HG03457 (cell line): ENCODE results near the gene ASB2.

Source experiments
- ATAC-seq: cut with Tn5 transposase; IDR thresholded peaks from one replicate; pipeline ENCODE4 v1.9.1; 2021; ENCODE audit warnings: moderate number of reproducible peaks; ENCODE audit not compliant: unreplicated experiment

ASB2 gene

DNA sequence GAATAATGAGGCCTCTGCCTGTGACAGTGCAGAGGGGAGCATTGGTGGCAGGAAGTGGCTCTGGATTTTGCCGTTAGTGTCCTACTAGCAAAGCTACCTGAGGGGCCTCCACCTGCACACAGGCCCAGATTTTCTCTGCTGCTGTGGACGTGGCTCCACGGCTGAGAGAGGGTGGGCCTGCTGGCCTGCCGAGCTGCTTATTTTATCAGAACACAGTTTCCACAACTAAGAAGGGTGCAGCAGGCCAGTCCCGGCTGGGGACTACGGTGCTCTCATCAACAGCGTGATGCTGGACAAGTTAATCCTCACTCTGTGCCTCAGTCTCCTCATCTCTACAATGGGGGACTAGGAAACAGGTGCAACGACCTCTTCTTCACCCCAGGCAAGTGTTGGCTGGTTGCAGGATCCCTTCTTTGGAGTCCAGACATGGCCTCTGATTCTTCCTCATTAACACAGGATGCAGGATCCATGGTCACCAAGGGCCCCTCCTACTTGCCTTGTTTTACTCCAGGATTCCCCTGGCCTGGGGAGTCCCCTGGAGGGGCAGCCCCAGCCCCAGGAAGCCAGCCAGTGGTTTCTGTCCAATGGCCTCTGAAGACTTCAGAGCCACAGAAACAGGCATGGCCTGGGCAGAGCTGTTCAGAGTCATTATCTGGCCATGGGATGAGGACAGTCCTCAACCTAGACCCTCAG, 45.9 kb downstream of the ASB2 start:
- no peak for ATAC-seq

DNA sequence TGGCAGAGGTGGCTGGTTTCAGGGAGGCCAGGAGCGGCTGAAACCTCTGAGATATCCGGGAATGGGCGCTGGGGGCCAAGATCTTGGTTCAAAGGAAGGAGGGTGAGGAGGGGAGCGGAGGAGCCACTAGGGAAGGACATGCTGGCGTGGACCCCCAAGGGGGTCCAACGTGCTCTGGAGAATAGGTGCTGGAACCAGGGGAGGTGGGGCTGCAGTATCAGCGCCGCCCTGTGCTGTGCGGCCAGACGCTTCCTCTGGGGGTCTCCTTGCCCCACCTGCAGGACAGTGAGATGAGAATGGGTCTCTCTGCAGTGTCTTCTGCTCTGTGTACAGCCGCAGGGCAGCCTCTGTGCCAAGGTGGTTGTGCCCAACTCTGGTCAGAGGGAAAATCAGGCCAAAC, 46.7 kb downstream of the ASB2 start:
- no peak for ATAC-seq

DNA sequence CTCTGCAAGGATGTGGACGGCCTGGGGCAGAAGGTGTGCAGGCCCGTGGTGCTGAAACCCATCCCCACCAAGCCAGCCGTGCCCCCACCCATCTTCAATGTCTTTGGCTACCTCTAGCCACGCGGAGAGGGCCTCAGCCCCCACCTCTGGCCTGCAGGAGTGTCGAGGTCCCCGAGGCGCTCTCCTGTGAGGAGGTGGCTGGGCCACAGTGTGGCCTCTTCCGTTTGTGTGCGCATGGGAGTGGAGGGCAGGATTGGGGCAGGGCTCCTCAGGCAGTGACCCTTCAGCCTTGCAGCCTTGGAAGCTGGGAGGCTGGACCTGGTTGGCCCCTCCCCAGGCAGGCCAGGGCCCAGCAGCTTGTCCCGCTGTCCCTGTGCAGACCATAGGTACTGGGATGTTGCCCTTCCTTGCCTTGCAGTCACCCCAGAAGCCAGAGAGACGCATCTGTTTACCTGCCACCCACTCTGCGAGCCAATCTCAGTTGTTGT, 47.3 kb downstream of the ASB2 start:
- ATAC-seq: no peak

DNA sequence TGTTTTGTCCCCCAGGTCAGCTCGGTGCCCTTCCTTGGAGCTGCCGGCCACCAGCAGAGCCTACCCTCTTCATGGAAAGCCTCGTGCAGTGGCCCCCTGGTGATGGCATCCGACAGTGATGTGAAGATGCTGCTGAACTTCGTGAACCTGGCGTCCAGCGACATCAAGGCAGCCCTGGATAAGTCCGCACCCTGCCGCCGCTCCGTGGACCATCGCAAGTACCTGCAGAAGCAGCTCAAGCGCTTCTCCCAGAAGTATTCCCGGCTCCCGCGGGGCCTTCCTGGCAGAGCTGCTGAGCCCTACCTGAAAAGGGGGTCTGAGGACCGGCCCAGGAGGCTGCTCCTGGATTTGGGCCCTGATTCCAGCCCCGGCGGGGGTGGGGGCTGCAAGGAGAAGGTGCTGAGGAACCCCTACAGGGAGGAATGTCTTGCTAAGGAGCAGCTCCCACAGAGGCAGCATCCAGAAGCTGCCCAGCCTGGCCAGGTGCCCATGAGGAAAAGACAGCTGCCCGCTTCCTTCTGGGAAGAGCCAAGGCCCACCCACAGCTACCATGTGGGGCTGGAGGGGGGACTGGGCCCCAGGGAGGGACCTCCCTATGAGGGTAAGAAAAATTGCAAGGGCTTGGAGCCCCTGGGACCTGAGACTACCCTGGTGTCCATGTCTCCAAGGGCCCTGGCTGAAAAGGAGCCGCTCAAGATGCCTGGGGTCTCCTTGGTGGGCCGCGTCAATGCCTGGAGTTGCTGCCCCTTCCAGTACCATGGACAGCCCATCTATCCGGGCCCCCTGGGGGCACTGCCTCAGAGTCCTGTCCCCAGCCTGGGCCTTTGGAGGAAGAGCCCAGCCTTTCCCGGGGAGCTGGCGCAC, 48.0 kb downstream of the ASB2 start:
- no peak for ATAC-seq

DNA sequence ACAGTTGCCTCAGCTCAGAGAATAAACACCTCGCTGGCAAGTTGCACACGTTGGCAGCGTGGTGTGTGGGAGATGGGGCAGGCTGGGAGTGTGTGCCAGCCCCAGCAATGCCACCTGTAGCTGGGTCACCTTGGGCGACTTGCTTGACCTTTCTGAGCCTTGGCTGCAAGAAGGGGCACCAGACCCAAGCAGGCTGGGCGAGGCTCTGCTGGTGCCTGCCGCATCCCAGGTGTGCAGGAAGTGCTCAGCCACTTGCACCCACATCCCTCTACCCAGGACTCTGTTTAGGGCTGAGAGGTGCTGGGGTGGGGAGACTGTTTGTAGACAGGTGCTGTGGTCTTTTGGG, 48.6 kb downstream of the ASB2 start:
- ATAC-seq: no peak

DNA sequence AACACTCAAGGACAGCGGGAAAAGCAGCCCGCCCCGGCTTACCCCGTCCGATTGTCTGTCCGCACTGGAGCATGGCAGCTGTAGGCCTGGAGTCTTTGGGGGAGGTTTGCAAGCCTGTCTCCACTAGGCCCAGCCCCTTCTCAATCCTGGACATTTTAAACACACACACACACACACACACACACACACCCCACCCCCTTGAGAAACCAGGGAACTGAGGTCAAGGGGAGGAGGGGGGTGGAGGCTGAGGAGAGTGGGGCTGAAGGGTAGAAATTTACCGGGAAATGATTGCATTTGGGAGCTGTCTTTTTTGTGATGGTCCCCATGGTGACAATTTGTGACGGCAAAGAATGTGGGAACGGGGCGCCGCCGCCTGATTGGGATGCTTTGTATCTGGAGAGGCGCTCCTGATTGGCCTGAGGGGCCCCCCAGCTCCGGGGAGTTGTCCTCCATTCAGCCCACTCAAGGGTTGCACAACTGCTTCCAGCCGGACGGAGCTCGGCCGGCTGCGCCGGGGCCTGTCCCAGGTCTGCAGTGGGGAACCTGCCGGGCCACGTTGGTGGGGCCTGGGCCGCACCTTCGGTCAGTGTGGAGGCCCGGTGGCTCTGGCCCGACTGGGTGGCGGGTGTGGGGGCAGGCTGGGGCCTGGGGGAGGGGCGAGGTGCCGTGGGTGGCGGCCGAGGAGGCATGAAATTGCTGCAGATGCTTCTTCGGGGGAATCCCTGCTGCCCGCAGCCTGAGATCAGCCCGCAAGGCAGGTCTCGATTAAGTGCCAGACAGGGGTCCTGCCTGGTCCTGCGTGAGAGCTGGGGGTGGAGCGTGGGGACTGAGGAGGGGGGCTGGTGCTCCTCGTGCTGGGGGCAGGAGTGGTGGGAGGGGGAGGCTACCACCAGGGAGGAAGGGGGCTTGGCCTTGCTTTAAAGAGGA, 49.2 kb downstream of the ASB2 start, which contains the start of gene FAM181A:
TSS of gene FAM181A (plus strand) at position 472 of the 927 bp plus-strand sequence. CDS start 942 bp downstream, outside the sequence.
- ATAC-seq: no peak

GRCh38 chr14:93926245-93926872, 50.0 kb downstream of the ASB2 start:
- ATAC-seq: no peak

- ATAC-seq: no peak
These were observed 50.9 kb downstream of the ASB2 start for GRCh38 chr14:93925374-93925895.

DNA sequence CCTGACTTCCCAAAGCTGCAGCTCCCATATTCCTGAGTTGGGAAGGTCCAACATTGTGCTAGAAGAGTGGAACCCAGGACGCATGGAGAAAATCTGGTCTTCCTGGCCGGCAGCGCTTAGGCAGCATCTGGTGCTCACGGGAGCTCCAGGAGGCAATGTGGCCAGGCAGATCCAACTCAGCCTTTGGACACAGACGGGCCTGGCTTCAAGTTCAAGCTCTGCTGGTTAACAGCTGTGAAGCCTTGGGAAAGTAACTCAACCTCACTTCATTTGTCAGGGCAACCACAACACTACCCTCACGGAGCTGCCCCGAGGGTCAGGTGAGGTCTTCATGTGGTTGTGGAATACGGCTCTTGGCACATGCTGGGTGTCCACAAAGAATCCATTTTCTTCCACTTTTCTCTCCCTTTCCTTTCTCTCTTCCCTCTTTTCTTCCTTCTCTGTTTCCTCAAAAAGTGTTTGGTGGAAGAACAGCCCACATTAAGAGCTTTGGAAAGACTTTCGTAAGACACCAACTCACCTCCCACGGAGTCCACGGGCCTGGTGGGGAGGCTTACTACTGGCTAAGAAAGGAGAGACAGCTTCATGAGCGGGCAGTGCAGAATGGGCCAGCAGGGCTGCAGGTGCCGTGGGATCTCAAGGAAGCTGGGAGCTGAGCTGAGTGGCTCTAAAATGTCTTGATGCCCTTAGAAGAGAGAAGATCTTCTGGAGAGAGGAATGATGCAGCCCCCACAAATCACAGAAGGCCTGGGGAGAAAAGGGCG, 51.6 kb downstream of the ASB2 start:
- no peak for ATAC-seq

GRCh38 chr14:93923626-93924025, 52.7 kb downstream of the ASB2 start:
- ATAC-seq: no peak

- ATAC-seq: no peak
These were observed 55.2 kb downstream of the ASB2 start for GRCh38 chr14:93921001-93921806.

- no peak for ATAC-seq
These were observed 59.2 kb downstream of the ASB2 start for GRCh38 chr14:93917141-93917540.

GRCh38 chr14:93916498-93916897, 59.9 kb downstream of the ASB2 start:
- ATAC-seq: no peak

DNA sequence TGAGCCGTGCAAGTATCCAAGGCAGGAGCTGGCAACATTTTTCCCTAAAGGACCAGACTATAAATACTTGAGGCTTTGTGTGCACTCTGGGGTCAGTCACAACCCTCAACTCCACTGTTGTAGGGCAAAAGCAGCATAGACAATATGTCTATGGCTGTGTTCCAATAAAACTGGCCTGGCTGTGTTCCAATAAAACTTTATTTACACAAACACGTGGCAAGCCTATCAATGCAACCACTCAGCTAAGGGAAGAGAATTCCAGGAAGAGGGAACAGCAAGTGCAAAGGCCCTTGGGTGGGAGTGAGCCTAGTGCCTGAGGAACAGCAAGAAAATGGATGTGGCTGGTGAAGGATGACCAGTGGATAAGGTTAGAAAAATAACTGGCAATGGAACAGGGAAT, 60.6 kb downstream of the ASB2 start:
- ATAC-seq: no peak

DNA sequence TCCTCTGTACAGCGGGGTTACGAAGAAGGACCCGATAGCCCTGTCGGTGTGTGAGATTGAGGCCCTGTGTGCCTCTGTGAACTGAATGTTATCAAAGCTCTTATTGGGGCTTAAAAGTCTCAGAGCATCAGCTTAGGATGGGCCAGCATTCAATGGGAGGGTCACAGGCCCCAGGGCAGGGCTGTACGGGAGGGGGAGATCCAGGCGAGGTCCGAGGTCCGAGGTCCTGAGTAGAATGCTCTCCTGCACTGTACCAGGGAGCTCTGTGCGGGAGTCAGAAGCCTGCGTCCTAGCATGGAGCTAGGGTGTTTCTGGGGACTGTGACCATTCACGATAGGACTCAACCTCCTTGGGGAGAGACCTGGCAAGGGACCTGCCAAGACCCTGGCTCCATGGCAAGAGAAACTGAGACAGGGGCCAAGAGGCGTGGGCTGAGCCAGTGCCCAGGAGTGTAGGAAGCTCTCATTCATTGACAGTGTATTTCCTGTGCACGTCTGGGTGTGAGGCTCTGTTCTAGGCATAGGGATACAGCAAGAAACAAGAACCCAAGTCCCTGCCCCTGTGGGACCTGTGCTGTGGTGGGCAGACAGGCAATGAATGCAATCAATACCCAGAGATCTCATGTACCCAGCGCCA, 61.2 kb downstream of the ASB2 start:
- no peak for ATAC-seq

DNA sequence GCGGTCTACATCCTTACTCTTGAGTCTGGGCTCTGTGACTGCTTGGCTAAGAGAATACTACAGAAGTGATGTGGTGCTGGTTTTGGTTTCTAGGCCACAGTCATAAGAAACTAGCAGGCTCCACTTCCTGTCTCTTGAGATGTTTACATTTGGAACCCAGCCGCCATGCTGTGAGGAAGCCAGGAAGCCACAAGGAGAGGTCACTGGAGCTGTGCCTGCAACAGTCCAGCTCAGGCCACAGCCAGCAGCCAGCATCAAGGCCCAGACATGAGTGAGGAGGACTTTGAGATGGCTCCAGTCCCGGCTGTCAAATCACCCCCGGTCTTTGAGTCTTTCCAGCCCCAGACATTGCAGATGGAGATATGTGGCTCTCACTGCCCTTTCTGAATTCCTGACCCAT, 62.1 kb downstream of the ASB2 start:
- no peak for ATAC-seq

GRCh38 chr14:93912782-93913181, 63.6 kb downstream of the ASB2 start:
- ATAC-seq: no peak

DNA sequence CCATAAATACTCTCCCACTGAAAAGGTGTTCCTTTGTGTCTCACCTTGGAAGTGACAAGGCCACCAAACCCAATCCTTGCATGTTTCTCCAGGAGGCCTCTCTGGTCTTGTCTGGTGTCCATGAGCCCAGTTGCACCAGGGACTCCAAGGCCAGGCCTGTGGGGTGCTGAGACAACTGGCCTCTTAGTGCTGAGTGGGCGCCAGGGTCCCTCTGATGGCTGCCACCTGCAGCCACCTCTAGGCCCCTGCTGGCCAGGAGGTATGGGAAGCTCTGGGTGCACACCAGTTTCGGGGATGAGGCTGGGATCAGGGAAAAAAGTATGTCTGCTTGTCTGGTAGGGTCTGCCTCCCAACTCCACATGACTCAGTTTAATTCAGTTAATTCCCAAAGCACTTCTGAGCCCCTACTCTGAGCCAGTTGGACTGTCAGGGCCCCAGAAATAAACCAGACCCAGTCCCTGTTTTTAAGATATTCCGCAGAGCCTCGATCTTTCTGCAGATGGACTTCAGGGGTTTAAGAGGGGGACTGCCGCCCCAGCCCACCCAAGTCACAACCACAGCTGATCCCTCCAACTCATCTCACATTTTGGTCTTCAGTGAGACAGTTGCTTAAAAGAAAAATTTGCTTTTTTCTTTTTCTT, 64.3 kb downstream of the ASB2 start:
- ATAC-seq: no peak
